Endodermal cell (in vitro differentiated cells): ENCODE measurements around the gene TDRD10. TPM values are rescaled to one million over a fixed set of nuclear protein-coding genes. Genes with fewer than 3 reads are reported as not detected.

Experiments
- DNase-seq: peaks from one replicate; pipeline ENCODE4 v3.0.0-alpha.2; 2017
- H3K27ac ChIP-seq: 2 replicates; pipeline ENCODE4 v1.5.1; 2013; ENCODE audit warnings: mild to moderate bottlenecking, low read depth, low read length, moderate library complexity
- H3K27me3 ChIP-seq: 2 replicates; pipeline ENCODE4 v1.6.1; 2013; ENCODE audit warnings: mild to moderate bottlenecking, low read length, moderate library complexity; ENCODE audit not compliant: insufficient read depth, control insufficient read depth, poor library complexity, severe bottlenecking
- H3K36me3 ChIP-seq: 2 replicates; pipeline ENCODE4 v1.7.0; 2013; ENCODE audit warnings: mild to moderate bottlenecking, low read length, moderate library complexity; ENCODE audit not compliant: control insufficient read depth, insufficient read depth
- H3K4me1 ChIP-seq: one replicate; pipeline ENCODE4 v1.7.0; 2013; ENCODE audit warnings: low read length; ENCODE audit not compliant: control insufficient read depth, insufficient read depth
- H3K4me3 ChIP-seq: 2 replicates; pipeline ENCODE4 v1.5.1; 2013; ENCODE audit warnings: mild to moderate bottlenecking, low read length, moderate library complexity
- H3K9ac ChIP-seq: 2 replicates; pipeline ENCODE4 v1.6.1; 2013; ENCODE audit warnings: mild to moderate bottlenecking, low read length, moderate library complexity; ENCODE audit not compliant: poor library complexity, severe bottlenecking; ENCODE audit errors: extremely low read depth
- H3K9me3 ChIP-seq: 2 replicates; pipeline ENCODE4 v1.6.1; 2013; ENCODE audit warnings: mild to moderate bottlenecking, low read length, moderate library complexity; ENCODE audit not compliant: control insufficient read depth
- H3K27ac Mint-ChIP-seq: 2 replicates; pipeline ENCODE4 v1.8.0; 2020; ENCODE audit warnings: mixed read lengths
- H3K27me3 Mint-ChIP-seq: 2 replicates; pipeline ENCODE4 v1.8.0; 2021; ENCODE audit warnings: mild to moderate bottlenecking, mixed read lengths; ENCODE audit not compliant: insufficient read depth
- H3K36me3 Mint-ChIP-seq: 2 replicates; pipeline ENCODE4 v1.8.0; 2020; ENCODE audit warnings: low read depth, mixed read lengths
- H3K4me1 Mint-ChIP-seq: 2 replicates; pipeline ENCODE4 v1.8.0; 2020; ENCODE audit warnings: mixed read lengths
- H3K4me3 Mint-ChIP-seq: 2 replicates; pipeline ENCODE4 v1.8.0; 2020; ENCODE audit warnings: mild to moderate bottlenecking, moderate library complexity, mixed read lengths
- H3K9me3 Mint-ChIP-seq: 2 replicates; pipeline ENCODE4 v1.8.0; 2020; ENCODE audit warnings: mild to moderate bottlenecking, mixed read lengths
- WGBS, 2 experiments: methylation state at CpG; one replicate each; pipeline versions ENCODE4 v1.1.5 to v1.1.7; 2013; ENCODE audit warnings: missing lambda C conversion rate in 2 of 2, mixed read lengths in 1 of 2; ENCODE audit not compliant: insufficient coverage in 1 of 2, insufficient read length in 1 of 2; 5-methylcytosine and 5-hydroxymethylcytosine counted together
- total RNA-seq, 2 donors: library from RNA; stranded (reverse); fragmentation: NEBNext Ultra II Directional in 1 of 2; extraction: Animal tissue kit (Norgen Biotek cat#: 25700) in 1 of 2; gene quantifications; 2 replicates in 1 of 2; 3 replicates in 1 of 2; pipeline ENCODE4 v1.2.1, GENCODE V29; 2021
- TF ChIP-seq, protein P1 (sequence below): fragments of 200-600 bp; sonication (generic); conservative IDR thresholded peaks from 2 replicates; pipeline ENCODE4 v1.5.0; 2021; ENCODE audit warnings: antibody characterized with exemption, mild to moderate bottlenecking

Gene TDRD10
- total RNA-seq, 2 donors from 2014 or later: not detected

DNA sequence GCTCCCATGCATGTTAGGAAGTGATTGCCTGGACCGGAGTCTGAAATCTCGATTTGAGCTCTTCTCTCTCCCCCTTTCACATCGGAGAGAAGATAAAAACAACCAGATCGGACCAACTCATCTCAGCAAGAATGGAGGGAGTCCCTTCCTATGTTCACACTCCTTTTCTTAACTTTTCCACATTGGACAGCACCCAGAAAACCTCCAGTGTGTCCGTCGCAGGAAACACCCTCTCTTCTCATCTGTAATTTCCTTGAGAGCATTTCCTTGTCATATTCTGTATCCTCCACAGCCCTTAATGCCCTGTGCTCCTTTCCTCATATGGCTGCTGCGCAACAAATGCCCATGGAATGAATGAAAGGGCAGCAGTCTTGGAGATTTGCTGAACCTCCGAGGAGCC is 1.5 kb upstream of the TDRD10 start:
- 87 to 90% methylated on average over 5 to 8 of the region's 8 CpGs for WGBS, 2 experiments
- H3K9me3 ChIP-seq: no peaks in the 10 kb centered on the region
- no peak overlapping the region for H3K9ac ChIP-seq
- H3K4me3 Mint-ChIP-seq: no peak overlapping the region
- no peaks in the 10 kb centered on the region for H3K4me1 ChIP-seq
- no peaks in the 10 kb centered on the region for H3K36me3 Mint-ChIP-seq
- TF ChIP-seq, protein P1, sequence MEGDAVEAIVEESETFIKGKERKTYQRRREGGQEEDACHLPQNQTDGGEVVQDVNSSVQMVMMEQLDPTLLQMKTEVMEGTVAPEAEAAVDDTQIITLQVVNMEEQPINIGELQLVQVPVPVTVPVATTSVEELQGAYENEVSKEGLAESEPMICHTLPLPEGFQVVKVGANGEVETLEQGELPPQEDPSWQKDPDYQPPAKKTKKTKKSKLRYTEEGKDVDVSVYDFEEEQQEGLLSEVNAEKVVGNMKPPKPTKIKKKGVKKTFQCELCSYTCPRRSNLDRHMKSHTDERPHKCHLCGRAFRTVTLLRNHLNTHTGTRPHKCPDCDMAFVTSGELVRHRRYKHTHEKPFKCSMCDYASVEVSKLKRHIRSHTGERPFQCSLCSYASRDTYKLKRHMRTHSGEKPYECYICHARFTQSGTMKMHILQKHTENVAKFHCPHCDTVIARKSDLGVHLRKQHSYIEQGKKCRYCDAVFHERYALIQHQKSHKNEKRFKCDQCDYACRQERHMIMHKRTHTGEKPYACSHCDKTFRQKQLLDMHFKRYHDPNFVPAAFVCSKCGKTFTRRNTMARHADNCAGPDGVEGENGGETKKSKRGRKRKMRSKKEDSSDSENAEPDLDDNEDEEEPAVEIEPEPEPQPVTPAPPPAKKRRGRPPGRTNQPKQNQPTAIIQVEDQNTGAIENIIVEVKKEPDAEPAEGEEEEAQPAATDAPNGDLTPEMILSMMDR: no peak
- H3K4me1 Mint-ChIP-seq: peaks cover 9% of the 10 kb centered on the region
- H3K27me3 Mint-ChIP-seq: peaks cover 66% of the 10 kb centered on the region
- H3K36me3 ChIP-seq: no peaks in the 10 kb centered on the region
- H3K4me3 ChIP-seq: no peak overlapping the region
- DNase-seq: no peak
- no peak overlapping the region for H3K27ac Mint-ChIP-seq
- H3K9me3 Mint-ChIP-seq: peaks cover 12% of the 10 kb centered on the region
- H3K27ac ChIP-seq: no peak overlapping the region
- peaks cover 72% of the 10 kb centered on the region for H3K27me3 ChIP-seq

DNA sequence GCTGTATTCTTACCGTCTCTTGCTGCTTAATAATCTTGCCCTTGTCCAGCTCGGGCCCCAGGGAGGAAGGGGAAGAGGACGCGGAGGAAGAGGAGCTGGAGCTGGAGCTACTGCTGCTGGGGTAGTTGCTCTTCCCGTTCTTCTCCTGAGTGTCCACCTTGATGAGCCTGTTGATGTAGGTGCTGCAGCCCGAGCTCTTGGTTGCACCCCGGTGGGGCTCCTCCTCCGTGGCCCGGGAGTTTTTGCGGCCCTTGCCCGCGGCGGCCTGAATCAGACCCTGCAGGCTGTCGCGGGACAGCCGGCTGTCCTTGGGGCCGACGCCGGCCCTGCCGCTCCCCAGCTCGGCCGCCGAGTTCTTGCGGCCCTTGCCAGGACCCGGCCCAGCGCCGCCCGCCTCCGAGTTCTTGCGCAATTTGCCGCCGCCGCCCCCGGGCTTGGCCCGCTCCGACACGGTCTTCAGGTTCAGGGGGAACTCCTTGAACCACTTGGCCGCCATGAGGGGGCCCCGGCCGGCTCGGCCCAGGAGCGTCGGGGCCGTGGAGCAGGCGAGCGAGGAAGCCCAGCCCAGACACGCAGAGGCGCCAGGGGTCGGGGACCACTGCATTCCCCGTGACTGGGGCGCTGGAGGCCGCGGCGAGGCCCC is 475 bp upstream of the TDRD10 start:
- TF ChIP-seq, protein P1: no peak
- Histone ChIP-seq H3K9ac (no peak overlapping the region), H3K36me3 (no peaks in the 10 kb centered on the region), H3K27me3 (peaks cover 79% of the 10 kb centered on the region), H3K9me3 (peaks cover 8% of the 10 kb centered on the region), H3K4me1 (no peaks in the 10 kb centered on the region), H3K27ac (no peak overlapping the region), H3K4me3 (no peak overlapping the region)
- 10 to 15% methylated on average over 13 to 54 of the region's 54 CpGs for WGBS, 2 experiments
- peaks cover 76% of the 10 kb centered on the region for H3K27me3 Mint-ChIP-seq
- H3K4me3 Mint-ChIP-seq: peak overlapping the region; percentile 44
- H3K27ac Mint-ChIP-seq: no peak overlapping the region
- H3K36me3 Mint-ChIP-seq: no peaks in the 10 kb centered on the region
- peaks cover 6% of the 10 kb centered on the region for H3K4me1 Mint-ChIP-seq
- H3K9me3 Mint-ChIP-seq: peaks cover 18% of the 10 kb centered on the region
- DNase-seq: peak; percentile 77

DNA sequence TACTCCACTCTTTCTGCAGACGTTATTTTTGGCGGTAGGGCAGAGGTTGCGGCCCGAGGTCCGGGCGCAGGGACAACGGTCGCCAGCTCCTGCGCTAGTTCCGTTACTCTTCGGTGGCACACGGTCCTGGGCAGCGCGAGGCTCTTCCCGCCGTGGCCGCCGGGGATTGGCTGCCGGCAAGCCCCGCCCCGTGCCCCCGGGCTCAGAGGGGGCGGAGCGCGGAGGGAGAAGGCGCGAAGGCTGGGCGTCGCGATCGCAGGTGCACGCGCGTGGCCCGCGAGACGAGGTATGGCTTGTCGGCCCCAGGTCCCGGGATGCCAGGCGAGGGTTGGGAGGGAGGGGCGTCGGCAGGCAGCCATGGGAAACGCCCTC is 711 bp downstream of the TDRD10 start:
- H3K4me3 Mint-ChIP-seq: no peak overlapping the region
- Histone ChIP-seq H3K9ac (no peak overlapping the region), H3K4me3 (no peak overlapping the region), H3K36me3 (no peaks in the 10 kb centered on the region), H3K27me3 (peaks cover 90% of the 10 kb centered on the region), H3K4me1 (no peaks in the 10 kb centered on the region), H3K27ac (no peak overlapping the region), H3K9me3 (peaks cover 8% of the 10 kb centered on the region)
- H3K27me3 Mint-ChIP-seq: peaks cover 87% of the 10 kb centered on the region
- peak; percentile 68 for DNase-seq
- no peaks in the 10 kb centered on the region for H3K4me1 Mint-ChIP-seq
- no peak overlapping the region for H3K27ac Mint-ChIP-seq
- 40% methylated on average over 13 to 43 of the region's 43 CpGs for WGBS, 2 experiments
- peaks cover 18% of the 10 kb centered on the region for H3K9me3 Mint-ChIP-seq
- H3K36me3 Mint-ChIP-seq: no peaks in the 10 kb centered on the region
- TF ChIP-seq, protein P1: no peak
